ENCODE data around the gene G6PC3.

- TF ChIP-seq, protein P1, sequence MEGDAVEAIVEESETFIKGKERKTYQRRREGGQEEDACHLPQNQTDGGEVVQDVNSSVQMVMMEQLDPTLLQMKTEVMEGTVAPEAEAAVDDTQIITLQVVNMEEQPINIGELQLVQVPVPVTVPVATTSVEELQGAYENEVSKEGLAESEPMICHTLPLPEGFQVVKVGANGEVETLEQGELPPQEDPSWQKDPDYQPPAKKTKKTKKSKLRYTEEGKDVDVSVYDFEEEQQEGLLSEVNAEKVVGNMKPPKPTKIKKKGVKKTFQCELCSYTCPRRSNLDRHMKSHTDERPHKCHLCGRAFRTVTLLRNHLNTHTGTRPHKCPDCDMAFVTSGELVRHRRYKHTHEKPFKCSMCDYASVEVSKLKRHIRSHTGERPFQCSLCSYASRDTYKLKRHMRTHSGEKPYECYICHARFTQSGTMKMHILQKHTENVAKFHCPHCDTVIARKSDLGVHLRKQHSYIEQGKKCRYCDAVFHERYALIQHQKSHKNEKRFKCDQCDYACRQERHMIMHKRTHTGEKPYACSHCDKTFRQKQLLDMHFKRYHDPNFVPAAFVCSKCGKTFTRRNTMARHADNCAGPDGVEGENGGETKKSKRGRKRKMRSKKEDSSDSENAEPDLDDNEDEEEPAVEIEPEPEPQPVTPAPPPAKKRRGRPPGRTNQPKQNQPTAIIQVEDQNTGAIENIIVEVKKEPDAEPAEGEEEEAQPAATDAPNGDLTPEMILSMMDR (conservative IDR thresholded peaks at IDR 0.05; ENCODE audit: low read depth, low read length) = no peak
- TF ChIP-seq EZH2 (IDR thresholded peaks at IDR 0.05; ENCODE audit: borderline replicate concordance, low read depth, low read length, poor library complexity, severe bottlenecking) = no peak
These were observed 32.5 kb downstream of the G6PC3 start for GRCh38 chr17:44102849-44103622.
